ELF-1 (cell line): ENCODE measurements around the gene TMEM43.

Experiments used
- DNase-seq: peaks from one replicate; pipeline ENCODE4 v3.0.0-alpha.2; 2016; ENCODE audit warnings: low read depth, low spot score

The TMEM43 gene

DNA sequence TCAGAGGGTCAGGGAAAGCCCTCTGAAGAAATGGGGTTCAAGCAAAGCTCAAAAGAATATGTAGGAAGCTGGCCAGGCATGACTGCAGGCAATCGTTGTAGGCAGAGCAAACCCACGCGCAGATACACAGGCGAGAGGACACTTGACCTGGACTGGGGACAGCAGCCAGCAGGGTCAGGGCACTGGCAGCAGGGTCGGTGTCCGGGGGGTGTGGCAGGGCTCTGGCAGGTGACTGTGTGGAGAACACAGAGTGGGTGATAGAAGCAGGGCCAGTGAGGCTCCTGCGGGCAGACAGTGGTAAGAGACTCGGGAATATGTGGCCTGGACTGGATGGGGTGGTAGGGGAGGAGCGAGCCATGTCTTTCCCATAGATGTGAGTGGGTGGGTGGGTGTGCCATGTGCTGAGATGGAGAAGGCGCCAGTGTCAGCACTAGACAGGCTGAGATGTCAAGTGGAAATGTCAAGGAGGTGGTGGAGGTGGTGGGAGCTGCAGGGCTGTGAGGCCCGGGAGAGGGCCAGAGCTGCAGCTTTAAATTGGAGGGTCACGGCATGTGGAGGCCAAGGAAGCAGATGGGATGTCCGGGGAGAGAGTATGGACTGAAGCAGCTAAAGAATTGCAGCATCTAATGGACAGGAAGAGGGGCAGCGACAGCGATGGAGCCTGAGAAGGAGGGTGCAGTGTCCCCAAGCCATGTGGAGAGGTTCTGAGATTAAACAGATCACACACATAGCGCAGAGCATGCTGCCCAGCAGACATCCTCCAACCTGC is 13.4 kb downstream of the TMEM43 start:
- no peak for DNase-seq

DNA sequence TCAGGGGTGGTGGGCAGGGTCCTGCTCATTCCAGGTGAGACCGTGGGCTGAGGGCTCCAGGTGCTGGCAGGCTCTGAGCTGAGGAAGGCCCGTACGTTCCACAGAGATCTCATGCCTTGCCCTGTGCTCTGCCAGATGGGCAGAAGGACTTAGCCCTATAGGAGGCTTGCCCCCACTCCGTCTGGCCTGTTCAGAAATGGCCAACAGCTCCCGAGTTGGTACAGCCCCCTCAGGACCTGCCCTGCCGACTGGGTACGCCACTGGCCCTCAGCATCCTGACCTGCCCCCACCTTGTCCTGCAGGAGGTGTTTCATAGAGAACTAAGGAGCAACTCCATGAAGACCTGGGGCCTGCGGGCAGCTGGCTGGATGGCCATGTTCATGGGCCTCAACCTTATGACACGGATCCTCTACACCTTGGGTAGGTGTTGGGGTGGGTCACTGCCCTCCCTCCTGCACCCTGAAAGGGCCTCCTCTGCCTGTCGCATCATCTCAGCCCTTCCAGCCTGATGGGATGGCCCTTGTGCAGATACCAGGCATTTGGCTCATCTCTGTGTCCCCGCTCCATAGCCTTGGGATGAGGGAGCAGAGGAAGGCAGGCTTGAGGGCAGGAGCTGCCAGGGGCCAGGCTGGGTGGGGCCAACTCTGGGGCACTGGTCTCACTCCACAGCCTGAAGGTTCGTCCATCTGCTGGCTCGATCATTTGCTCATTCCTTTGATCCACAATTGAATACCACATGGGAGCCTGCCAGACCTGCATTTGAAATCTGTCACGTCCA is 14.2 kb downstream of the TMEM43 start:
- DNase-seq, result no peak

DNA sequence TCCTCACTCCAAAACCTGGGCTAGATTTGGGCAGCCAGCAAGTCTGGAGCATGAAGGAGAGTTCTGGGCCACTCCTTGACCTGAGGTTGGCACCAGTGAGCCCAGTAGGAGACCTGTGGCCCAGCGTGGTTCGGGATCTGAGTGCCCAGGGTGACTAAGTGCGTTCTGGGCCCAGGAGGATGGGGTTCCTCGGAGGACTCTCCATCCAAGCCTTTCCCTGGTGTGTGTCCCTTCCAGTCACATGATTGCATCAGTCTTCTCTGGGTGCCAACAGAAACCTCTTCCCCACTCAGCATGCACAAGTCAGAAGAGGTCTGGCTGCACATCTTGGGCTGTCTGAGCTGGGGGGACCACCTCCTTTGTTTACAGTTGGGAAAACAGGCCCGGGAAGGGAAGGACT is 14.9 kb downstream of the TMEM43 start:
- no peak for DNase-seq

DNA sequence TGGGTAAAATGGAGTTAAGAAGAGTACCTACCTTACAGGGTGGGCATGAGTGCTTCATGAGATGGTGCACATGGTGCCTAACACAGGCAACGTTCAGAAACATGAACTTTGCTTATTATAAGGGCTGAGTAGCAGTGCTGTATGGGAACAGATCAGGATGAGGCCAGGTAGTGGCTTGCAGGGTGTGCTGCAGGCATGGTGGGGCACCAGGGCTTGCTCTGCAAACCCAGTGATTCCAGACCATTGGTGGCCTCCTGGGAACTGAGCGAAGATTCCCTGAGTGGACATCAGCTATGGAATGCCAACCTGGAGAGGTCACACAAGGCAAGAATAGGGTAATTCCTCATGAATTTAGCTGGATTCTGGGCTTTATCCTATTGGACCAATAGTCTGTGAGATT is 15.8 kb downstream of the TMEM43 start:
- DNase-seq, result no peak

DNA sequence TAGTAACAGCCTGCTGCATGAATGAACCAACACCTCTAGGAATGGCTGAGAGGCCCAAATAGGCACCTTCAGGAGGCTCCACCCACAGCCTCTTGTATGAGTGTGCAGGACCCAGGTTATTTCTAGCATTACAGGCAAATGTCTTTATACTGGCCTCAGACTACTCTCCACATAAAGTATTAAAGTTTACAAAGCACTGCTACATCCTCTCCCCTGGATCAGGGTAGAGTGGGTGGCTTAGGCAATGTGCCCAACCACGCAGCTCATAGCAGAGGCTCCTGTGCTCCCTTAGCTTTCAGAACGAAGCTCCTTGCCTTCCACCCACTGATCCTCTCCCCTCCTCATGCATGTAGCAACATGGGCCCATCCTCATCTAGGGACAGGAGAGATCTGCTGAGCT is 16.3 kb downstream of the TMEM43 start:
- no peak for DNase-seq

DNA sequence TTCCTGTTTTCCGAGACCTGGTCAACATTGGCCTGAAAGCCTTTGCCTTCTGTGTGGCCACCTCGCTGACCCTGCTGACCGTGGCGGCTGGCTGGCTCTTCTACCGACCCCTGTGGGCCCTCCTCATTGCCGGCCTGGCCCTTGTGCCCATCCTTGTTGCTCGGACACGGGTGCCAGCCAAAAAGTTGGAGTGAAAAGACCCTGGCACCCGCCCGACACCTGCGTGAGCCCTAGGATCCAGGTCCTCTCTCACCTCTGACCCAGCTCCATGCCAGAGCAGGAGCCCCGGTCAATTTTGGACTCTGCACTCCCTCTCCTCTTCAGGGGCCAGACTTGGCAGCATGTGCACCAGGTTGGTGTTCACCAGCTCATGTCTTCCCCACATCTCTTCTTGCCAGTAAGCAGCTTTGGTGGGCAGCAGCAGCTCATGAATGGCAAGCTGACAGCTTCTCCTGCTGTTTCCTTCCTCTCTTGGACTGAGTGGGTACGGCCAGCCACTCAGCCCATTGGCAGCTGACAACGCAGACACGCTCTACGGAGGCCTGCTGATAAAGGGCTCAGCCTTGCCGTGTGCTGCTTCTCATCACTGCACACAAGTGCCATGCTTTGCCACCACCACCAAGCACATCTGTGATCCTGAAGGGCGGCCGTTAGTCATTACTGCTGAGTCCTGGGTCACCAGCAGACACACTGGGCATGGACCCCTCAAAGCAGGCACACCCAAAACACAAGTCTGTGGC is 16.9 kb downstream of the TMEM43 start:
- DNase-seq, result no peak

DNA sequence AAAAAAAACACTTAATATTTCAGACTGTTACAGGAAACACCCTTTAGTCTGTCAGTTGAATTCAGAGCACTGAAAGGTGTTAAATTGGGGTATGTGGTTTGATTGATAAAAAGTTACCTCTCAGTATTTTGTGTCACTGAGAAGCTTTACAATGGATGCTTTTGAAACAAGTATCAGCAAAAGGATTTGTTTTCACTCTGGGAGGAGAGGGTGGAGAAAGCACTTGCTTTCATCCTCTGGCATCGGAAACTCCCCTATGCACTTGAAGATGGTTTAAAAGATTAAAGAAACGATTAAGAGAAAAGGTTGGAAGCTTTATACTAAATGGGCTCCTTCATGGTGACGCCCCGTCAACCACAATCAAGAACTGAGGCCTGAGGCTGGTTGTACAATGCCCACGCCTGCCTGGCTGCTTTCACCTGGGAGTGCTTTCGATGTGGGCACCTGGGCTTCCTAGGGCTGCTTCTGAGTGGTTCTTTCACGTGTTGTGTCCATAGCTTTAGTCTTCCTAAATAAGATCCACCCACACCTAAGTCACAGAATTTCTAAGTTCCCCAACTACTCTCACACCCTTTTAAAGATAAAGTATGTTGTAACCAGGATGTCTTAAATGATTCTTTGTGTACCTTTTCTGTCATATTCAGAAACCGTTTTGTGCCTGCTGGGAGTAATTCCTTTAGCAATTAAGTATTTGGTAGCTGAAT is 17.9 kb downstream of the TMEM43 start:
- DNase-seq, result no peak

DNA sequence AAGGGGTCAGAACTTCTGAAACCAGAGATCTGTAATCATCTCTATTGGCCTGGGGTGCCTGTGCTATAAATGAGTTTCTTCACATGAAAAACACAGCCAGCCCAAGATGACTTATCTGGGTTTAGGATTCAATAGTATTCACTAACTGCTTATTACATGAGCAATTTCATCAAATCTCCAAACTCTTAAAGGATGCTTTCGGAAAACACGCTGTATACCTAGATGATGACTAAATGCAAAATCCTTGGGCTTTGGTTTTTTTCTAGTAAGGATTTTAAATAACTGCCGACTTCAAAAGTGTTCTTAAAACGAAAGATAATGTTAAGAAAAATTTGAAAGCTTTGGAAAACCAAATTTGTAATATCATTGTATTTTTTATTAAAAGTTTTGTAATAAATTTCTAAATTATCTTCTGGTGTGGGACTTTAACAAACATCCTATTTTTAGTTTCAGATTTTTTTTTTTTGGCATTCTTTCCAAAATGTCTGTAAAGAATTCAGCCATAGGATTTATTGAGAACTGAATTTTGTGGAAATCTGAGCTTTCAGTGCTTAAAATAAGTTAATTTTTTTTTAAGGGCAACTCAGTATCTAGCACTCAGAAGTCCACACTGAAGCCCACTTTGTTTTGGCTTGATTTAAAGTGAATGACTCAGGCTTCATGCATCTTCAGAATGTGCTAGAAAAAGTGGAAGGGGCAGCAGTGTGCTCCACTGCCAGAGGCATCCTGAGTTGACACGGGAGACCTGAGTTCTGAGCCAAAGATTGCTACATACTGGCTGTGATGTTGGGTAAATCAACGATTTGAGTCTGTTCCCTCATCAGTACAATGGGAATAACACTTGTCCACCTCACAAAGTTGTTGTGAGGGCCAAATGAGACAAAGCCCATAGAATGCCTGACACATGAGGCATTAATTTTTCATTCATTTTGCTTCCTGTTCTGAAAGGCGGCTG is 18.7 kb downstream of the TMEM43 start:
- peak; percentile 67 for DNase-seq

DNA sequence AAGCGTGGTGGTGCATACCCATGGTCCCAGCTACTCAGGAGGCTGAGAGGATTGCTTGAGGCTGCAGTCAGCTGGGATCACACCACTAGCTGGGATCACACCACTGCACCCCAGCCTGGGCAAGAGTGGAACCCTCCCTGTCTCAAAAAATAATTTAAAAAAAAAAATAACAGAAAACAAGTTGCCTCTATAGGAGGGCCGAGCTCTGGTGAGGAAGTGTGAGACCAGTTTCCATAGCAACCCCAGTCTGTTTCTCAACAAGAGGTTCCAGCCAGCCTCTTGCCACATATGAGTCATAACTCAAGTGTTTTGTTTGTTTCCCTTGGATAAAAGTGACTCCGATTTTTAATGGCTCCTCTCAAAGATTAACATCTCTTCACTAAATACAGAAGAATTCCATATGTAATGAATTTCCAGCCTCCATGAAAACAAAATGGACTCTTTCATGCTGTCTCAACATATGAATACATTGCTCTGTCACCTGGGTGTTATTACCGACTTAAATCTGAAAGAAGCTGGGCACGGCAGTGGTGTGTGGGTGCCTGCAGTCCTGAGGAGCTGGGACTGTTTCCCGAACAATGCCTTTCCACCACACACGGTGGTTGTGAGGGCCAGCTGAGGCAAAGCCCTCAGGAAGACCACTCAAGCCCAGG is 19.7 kb downstream of the TMEM43 start:
- DNase-seq, result peak; percentile 79

DNA sequence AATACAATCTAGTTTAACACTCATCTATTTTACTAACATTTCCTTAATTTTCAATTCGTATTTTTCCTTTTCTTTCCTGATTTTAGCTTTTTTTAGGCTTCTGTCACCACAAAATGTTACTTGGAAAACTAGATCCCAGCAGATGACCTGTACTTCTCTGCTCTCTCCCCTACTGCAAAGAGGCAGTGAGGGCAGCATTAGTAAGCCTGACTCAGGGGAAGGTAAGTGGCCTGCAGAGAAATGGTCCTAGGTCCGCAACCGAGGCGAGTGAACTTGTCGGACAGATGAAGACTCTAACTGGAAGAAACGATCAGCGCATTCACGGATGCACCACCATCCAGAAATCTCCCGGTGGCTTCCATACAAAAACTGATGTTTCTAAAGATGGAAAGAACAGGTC is 20.4 kb downstream of the TMEM43 start:
- DNase-seq, result no peak

DNA sequence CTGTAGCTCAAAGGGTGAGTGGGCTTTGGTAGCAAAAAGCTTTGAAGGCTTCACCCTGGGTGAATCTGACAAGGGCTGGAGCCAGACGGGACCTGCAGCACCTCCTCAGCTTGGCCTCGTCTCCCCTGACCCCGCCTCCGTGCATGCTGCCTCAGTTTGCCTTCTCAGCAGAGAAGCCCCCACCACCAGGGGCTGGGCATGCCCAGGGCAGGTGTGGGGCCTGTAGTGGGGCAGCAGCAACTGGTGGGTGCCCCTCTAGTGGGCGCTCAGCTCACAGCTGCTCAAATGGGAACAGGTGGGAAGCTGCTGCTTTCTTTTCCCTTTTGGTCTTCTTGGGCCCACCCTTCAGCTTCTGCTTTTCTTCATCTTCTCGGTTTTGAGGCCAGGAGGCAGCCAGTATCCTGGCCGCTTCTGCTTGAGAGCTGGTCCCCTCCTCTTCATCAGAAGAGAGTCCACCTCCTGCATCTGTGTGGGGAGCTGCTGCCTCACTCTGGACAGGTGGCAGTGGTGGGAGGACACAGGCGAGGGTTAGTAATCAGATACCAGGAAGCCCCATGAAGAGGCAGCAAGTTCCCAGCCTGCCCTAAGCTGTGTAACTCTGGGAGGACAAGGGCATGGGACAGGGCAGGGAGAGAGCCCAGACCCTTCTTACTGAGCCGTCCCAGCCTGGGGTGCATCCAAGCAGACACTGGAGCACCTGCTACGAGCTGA is 21.0 kb downstream of the TMEM43 start:
- DNase-seq, result no peak

DNA sequence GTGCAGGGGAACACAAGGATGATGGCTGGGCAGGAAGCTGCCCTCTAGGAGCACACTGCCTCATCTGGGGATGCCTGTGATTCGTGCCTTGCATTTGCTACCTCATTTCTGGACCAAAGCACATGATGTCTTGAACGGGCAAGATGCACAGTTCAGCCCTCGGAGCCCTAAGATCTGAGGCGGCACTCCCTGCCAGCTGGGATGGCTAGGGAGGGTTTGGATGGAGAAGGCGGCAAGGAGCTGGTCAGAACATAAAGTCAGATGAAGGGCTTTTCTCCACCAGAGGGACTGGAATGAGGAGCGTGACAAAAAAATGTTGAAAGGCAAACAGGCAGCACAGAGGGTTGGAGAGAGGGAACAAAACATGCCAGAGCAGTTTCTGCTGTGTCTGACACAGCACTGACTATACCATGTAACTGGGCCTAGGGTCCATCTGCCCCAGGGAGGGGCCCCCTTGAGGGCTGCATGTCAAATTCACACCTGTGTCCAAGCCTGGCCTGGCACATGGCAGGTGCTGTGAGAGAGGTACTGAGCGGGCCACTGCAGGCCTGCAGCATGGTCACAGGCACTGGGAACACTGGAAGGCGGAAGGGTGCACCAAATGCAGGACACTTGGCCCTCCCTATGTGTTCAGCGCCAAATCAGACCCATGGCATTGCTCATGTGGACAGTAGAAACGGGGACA is 21.7 kb downstream of the TMEM43 start:
- DNase-seq, result no peak

DNA sequence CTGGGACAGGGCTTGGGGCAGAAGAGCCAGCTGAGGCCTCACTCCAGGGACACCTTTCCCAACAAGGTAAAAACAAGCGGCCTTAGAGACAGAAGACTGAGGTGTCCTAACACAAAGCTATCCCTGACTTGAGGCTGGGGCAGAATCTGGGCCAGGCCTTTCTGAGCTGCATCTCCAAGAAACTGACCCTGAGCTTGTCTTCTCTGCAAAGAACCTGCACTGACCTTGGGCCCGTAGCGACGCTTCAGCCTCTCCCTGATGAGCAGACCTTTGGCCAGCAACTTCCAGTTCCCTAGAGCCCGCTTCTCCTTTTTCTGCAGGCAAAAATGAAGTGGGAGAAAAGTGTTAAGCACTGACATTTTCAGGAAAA is 22.2 kb downstream of the TMEM43 start:
- no peak for DNase-seq

DNA sequence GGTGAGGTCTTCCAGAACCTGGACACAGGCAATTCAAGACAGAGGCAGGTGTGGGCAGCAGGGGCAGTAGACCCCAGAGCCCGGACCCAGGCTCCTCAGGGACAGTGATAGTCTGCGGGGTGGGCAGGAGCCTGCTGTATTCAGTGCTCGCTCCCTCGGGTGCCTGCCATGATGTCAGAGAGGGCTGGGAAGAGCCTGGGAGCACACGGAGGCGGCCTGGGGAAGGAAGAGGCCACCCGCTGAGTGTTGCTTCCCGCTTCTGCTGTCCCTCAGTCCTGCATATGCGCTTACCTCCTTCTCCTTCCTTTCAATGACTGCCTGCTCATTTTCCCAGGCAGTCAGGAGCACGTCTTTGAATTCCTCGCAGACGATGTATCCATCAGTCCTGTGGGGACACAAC is 22.8 kb downstream of the TMEM43 start:
- DNase-seq, result no peak

DNA sequence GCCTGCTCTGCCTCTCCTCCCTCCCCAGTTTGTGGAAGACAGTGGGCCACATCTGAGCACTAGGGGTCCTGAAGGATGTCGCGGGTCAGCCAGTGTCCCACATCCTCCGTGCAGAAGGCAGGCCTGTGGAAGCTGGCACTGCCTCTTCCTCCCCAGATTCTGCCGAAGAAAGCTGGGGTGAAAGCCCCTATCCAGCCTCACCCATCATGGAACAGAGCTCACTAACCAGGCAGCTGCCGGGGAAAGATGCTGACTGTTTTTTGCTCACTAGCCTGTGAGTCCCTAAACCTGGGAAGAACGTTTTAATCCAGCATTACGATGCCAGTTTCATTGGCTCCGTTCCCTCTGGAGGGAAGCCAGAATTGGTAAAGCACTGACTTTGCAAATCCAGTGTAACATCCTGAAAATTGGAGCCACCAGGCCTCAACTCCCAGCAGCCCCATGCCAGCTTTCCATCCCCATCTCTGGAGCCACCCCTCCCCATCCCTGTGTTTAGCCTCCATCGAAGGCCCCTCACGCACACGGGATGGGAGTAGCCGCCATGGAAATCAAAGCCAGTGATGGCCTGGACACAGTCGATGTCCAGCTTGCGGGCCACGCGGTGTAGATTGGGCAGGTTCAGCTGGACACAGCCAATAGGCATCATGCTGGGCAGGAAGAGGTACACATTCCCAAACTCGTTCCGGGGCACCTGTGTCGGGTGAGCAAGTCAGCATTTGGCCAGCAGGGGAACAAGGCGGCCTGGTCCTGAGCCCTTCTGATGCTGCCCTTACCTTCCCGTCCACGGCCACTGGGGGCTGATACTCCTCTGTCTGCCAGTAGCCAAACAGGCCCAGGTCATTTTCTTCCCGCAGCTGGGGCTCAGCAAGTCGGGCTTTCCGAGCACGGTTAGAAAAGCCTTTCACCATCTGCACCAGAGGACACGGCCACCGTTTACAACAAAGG is 23.5 kb downstream of the TMEM43 start:
- DNase-seq, result peak; percentile 83

DNA sequence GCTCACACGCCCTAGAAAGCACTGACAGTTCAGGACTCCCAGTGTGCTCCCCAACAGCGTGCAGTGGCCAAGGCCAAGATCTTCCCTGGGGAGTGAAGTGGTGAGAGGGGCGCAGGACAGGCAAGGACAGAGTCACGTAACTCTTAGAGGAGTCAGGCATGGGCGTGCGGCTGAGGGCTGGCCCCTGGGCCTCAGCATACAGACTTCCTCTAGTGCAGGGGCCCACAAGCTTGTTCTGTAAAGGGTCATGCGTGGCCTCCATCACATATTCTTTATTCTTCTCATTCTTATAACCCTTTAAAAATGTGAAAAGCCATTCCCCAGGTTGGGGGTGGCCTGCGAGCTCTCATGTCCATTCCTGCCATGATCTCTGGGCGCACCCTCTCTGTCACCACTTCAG is 25.2 kb downstream of the TMEM43 start:
- DNase-seq, result no peak

DNA sequence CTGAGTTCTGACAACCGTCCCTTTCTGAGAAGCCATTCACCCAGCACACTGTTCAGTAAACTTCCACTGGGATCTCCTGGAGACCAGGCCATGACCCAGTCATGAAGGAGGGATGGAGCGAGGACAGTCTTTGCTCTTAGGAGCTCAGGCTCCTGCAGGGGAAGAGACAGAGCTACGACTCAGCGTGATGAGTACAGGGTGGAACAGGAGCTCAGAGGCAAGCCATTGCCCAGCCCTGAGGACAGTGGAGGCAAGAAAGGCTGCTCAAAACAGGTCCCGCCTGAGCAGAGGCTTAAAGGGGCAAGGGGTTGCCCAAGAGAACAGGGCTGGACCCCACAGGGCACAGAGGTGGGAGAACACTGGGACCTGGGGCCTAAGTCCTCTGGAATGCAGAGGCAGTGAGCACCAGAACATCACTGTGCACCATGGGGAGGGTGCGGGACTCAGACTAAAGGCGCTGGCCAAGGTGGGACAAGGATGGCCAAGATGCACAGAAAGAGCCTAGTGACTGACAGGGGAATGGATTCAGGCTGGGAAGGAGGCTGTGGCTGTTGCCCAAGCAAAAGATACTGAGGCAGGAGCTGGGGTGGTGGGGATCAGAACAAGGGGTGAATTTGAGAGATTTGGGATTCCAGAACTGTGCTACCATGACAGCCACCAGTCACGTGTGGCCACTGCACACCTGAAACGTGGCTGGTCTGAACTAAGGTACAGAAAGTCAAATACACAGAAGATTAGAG is 25.8 kb downstream of the TMEM43 start:
- no peak for DNase-seq
